GM21529 (cell line): ENCODE measurements around the gene SRRM1.
"Not testable (repeated sequence)": the region's sequence is repeated elsewhere in the genome, so short reads cannot be mapped to it uniquely, and the experiment has no call there.

Source experiments
- ATAC-seq: cut with Tn5 transposase; IDR thresholded peaks from one replicate; pipeline ENCODE4 v1.9.1; 2021; ENCODE audit not compliant: unreplicated experiment

Gene SRRM1

GRCh38 chr1:24693827-24694379, 50.8 kb downstream of the SRRM1 start:
- ATAC-seq = no peak

- no peak for ATAC-seq
Observed at GRCh38 chr1:24694380-24694843, 51.3 kb downstream of the SRRM1 start.

GRCh38 chr1:24695202-24695974, 52.3 kb downstream of the SRRM1 start:
- ATAC-seq = no peak

- no peak for ATAC-seq
Observed at GRCh38 chr1:24696041-24696755, 53.1 kb downstream of the SRRM1 start.

- ATAC-seq = no peak
Observed at GRCh38 chr1:24696756-24697330, 53.7 kb downstream of the SRRM1 start.

GRCh38 chr1:24697453-24698001, 54.4 kb downstream of the SRRM1 start:
- ATAC-seq = not testable (repeated sequence)

- ATAC-seq = not testable (repeated sequence)
Observed at GRCh38 chr1:24698326-24698725, 55.2 kb downstream of the SRRM1 start.

GRCh38 chr1:24699628-24700027, 56.5 kb downstream of the SRRM1 start:
- ATAC-seq = no peak

- ATAC-seq = no peak
Observed at GRCh38 chr1:24702511-24703293, 59.6 kb downstream of the SRRM1 start.

GRCh38 chr1:24704411-24705259, 61.5 kb downstream of the SRRM1 start:
- ATAC-seq = no peak

GRCh38 chr1:24705260-24706073, 62.4 kb downstream of the SRRM1 start:
- no peak for ATAC-seq

GRCh38 chr1:24706074-24706389, 62.9 kb downstream of the SRRM1 start:
- not testable (repeated sequence) for ATAC-seq

- ATAC-seq = no peak
Observed at GRCh38 chr1:24707687-24708086, 64.6 kb downstream of the SRRM1 start.

- no peak for ATAC-seq
Observed at GRCh38 chr1:24708938-24709337, 65.8 kb downstream of the SRRM1 start.

- no peak for ATAC-seq
Observed at GRCh38 chr1:24709791-24710441, 66.8 kb downstream of the SRRM1 start.

GRCh38 chr1:24711329-24711728, 68.2 kb downstream of the SRRM1 start:
- ATAC-seq = no peak

GRCh38 chr1:24713176-24713575, 70.1 kb downstream of the SRRM1 start:
- ATAC-seq = no peak

GRCh38 chr1:24713736-24714135, 70.6 kb downstream of the SRRM1 start:
- no peak for ATAC-seq
